ENCODE data around the gene PADI4.

Gene PADI4

GRCh38 chr1:17274186-17275170 lies 33.5 kb upstream of the PADI4 start:
- TF ChIP-seq, protein P1, sequence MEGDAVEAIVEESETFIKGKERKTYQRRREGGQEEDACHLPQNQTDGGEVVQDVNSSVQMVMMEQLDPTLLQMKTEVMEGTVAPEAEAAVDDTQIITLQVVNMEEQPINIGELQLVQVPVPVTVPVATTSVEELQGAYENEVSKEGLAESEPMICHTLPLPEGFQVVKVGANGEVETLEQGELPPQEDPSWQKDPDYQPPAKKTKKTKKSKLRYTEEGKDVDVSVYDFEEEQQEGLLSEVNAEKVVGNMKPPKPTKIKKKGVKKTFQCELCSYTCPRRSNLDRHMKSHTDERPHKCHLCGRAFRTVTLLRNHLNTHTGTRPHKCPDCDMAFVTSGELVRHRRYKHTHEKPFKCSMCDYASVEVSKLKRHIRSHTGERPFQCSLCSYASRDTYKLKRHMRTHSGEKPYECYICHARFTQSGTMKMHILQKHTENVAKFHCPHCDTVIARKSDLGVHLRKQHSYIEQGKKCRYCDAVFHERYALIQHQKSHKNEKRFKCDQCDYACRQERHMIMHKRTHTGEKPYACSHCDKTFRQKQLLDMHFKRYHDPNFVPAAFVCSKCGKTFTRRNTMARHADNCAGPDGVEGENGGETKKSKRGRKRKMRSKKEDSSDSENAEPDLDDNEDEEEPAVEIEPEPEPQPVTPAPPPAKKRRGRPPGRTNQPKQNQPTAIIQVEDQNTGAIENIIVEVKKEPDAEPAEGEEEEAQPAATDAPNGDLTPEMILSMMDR (IDR thresholded peaks at IDR 0.05; ENCODE audit: insufficient read depth, low read depth, low read length, missing control alignments), result peak; percentile 86
- H3K4me3 ChIP-seq (ENCODE audit: low read depth, low read length), result no peak overlapping the region
- peak; percentile 88 for DNase-seq (ENCODE audit: low read depth)

DNA sequence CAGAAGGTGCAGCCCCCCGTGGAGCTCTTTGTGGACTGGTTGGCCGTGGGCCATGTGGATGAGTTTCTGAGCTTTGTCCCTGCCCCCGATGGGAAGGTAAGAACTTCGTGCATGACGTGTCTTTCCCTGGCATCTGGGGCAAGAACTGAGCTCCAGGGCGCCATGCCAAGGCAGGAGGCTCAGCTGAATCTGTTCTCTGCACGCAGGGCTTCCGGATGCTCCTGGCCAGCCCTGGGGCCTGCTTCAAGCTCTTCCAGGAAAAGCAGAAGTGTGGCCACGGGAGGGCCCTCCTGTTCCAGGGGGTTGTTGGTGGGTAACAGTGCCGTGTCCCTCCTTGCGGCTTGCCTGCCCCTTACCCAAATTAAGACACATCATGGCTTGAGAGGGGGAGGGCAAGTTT lies 31.4 kb upstream of the PADI4 start:
- DNase-seq (ENCODE audit: low read depth), result no peak

GRCh38 chr1:17277511-17278159 lies 30.4 kb upstream of the PADI4 start:
- H3K4me3 ChIP-seq (ENCODE audit: low read depth, low read length), result no peak overlapping the region
- DNase-seq (ENCODE audit: low read depth), result no peak
- TF ChIP-seq, protein P1 (IDR thresholded peaks at IDR 0.05; ENCODE audit: insufficient read depth, low read depth, low read length, missing control alignments), result no peak

More for the DNA sequence above, 31.4 kb upstream of the PADI4 start:
- TF ChIP-seq, protein P1 (IDR thresholded peaks at IDR 0.05; ENCODE audit: insufficient read depth, low read depth, low read length, missing control alignments), result no peak
- H3K4me3 ChIP-seq (ENCODE audit: low read depth, low read length), result no peak overlapping the region

GRCh38 chr1:17278996-17279830 lies 28.8 kb upstream of the PADI4 start:
- TF ChIP-seq, protein P1 (IDR thresholded peaks at IDR 0.05; ENCODE audit: insufficient read depth, low read depth, low read length, missing control alignments), result no peak
- DNase-seq (ENCODE audit: low read depth), result no peak
- no peak overlapping the region for H3K4me3 ChIP-seq (ENCODE audit: low read depth, low read length)

- DNase-seq (ENCODE audit: low read depth), result no peak
- no peak overlapping the region for H3K4me3 ChIP-seq (ENCODE audit: low read depth, low read length)
- TF ChIP-seq, protein P1 (IDR thresholded peaks at IDR 0.05; ENCODE audit: insufficient read depth, low read depth, low read length, missing control alignments), result no peak
These were observed 27.6 kb upstream of the PADI4 start for GRCh38 chr1:17280436-17280835.

DNA sequence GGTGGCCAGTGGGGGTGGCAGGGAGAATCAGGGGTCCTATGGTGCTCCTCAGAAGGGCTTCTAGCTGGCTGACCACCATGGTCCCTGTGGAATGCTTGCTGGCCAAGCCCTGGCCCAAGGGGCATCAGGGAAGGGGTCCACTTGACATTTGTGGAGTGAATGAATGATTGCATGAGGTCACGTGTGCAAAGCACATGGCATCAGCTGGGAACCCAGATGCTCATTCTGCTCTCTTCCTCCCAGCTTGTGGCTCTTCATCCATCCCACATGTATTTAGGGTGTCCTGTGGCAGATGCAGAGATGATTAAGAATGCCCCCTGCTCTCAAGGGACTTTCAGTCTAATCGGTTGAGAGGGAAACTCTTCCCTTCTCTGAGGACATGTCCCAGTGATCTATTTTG lies 27.1 kb upstream of the PADI4 start:
- TF ChIP-seq, protein P1 (IDR thresholded peaks at IDR 0.05; ENCODE audit: insufficient read depth, low read depth, low read length, missing control alignments), result no peak
- DNase-seq (ENCODE audit: low read depth), result no peak

More for the DNA sequence above, 27.1 kb upstream of the PADI4 start:
- H3K4me3 ChIP-seq (ENCODE audit: low read depth, low read length), result no peak overlapping the region
